DMS53 treated with DMSO at 0.1 percent for 48 hours (cell line): Measurements from ENCODE around the gene COL5A1.

ENCODE experiments used
- DNase-seq: peaks from one replicate; lab custom pipeline; 2025; ENCODE audit not compliant: unreplicated experiment; lab: John Stamatoyannopoulos, UW

Gene COL5A1

GRCh38 chr9:134606951-134607731 is 34.5 kb upstream of the COL5A1 start:
- no peak for DNase-seq

- DNase-seq: no peak
Observed at GRCh38 chr9:134607971-134608370, 33.6 kb upstream of the COL5A1 start.

DNA sequence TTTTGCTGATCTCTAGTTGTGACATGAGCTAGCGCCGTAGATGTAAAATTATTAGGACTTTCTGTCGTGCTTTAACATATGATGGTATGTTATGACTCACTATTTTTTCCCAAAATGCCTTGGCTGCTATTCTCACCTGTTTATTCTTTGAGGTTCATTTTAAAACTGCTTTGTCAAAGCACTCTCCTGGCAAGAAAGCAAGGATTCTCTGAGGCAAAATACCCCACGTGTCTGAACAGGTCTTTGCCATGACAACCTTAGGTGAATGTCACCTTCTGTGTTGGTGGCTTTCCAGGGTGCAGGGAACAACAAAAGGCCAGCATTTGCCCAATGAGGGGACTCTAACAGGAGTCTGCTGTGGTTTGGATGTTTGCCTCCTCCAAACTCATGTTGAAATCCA is 30.6 kb upstream of the COL5A1 start:
- no peak for DNase-seq

GRCh38 chr9:134612309-134612708 is 29.3 kb upstream of the COL5A1 start:
- no peak for DNase-seq

- no peak for DNase-seq
Observed at GRCh38 chr9:134612715-134613114, 28.9 kb upstream of the COL5A1 start.

DNA sequence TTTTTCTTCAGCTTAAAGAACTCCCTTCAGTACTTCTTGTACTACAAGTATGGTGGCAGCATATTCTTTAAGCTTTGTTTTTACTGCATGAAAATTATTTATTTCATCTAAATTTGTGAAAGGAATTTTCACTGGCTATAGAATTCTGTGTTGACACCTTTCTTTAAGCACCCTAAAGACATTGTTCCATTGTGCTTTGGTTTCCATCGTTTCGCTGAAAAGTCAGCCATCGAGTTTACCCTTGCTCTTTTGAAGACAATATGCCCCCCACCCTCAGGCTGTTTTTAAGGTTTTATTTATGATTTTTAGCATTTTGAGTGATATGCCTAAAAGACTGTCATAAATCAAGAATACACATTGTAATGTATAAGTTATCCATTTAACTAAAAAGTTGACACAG is 27.3 kb upstream of the COL5A1 start:
- DNase-seq: no peak

DNA sequence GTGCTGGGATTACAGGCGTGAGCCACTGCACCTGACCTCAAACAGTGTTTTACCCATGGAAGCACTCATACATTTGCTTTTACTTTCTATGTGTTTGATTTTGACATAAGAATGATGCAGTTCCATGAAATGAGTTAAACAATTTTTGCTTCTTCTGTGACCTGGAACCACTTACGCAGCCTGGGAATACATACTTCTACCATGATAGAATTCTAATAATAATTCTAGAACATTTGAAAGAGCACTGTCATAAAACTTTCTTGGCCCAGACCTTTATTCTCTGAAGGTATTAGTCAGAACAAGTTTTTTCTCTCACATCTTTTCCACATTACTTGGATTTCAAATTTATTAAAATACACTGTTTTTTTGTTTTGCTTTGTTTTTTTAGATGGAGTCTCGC is 25.3 kb upstream of the COL5A1 start:
- DNase-seq: no peak

DNA sequence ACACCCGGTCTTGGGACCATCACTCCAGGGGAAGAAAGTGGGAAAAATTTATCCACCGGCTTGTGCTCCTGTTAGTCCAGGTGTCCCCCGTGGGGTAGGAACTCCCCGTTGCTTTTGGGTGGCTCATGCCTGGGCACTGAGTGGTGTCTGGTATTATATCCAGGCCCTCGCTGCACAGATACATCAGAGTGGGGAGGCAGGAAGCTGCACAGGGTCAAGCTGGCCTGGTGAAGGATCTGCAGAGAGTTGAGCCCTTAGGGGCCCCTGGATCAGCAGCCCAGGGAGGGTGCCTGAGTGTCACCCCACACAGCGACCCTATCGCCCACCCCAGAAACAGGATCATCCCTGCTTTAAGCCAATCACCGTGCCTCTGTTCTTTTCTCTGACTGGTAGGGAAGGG is 24.4 kb upstream of the COL5A1 start:
- no peak for DNase-seq

DNA sequence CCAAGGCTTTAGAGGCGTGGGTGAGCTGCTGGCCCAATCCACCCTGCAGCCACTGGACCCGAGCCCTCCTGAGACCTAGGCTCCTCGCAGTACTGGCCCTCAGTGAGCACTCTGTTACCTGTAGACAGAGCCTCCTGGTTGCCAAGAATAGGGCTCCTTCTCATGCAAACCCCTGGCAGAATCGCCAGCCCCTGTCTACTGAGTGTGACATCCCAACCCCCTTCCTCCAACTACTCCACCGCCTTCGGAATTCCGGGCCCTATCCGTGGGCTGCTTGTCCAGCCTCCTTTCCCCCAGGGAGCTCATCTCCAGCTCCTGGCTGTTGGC is 23.8 kb upstream of the COL5A1 start:
- DNase-seq: no peak

DNA sequence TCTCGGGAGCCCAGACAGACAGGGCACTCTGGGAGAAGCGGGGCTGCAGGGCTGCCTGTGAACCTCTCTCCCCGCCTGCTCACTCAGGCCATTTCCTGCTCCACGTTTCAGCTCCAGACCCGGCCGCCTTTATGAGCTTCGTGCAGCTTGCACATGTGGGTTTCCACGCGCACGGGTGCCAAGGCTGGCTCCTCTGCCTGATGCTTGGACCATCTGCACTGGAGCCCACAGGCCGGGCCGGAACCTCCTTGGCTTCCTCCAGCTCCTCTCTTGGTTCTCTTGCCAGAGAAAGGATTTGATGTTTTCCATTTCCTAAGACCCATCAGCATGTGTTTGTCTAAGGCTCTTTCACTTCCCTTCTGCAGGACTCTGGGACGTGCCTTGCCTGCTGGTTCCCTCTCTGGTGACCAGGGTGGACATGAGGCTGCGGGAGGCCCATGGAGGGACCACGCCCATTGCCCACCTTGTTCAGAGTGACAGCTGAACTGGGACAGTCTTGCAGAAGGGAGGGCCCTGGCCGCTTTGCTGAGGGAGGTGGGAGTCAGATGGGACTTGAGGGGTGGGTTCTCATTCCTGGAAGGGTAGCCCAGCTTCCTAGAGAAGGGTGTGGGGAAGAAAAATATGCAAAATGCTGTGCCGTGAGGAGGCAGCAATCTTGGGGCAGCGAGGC is 23.3 kb upstream of the COL5A1 start:
- no peak for DNase-seq

- no peak for DNase-seq
Observed at GRCh38 chr9:134618833-134619447, 22.7 kb upstream of the COL5A1 start.

DNA sequence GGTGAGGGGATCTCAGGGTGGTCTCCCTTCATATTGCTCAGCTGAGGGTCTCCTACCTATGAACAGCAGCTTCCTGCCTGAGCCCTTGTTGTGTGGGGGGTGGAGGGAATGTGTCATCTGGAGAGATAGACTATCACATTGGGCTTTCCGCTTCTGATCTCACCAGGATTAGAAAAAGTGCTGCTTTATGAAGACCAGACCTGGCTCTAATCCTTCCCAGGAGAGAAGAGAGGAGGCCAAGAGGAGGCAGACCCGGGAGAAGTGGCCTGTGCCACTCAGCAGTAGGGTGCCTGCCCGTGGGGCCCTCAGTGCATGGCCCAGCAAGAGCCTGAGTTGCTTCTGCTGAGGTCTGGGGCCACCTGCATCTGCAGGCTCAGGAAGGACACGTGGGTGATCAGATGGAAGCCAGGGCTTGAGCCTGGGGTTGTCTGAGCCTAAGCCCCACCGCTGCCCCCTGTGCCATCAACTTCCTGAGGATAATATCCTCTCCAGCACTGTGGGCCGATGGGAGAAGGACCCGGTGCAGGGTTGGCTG is 22.1 kb upstream of the COL5A1 start:
- no peak for DNase-seq

DNA sequence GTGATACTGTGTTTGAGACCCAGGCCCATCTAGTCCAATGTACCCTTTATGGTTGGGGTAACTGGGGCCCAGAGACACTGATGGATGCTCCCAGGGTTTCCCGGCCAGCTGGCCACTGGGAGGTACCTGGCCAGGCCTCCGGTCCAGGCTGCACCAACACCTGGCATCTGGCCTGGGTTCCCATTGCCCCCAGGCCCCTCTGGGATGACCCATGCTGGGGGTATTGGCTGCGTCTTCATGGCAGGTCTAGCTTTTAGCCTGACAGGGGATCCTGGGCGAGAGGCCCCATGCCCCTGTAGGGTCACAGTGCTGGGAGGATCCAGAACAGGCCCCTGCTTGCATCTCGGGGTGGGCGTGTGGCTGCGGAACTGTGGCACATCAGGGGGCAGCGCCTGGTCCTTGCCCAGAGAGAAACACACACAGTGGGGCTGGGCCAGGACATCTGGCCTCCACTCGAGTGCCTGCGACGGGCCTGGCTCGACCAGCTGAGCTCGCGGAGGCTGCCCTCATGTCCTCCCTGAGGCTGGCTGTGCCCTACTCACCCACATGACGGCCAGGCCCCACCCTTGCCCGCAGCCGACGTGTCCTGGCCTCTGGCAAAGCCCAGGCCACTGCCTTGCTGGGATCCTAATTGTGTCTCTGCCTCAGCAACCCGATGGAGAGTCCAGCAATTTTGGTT is 21.5 kb upstream of the COL5A1 start:
- DNase-seq: no peak

DNA sequence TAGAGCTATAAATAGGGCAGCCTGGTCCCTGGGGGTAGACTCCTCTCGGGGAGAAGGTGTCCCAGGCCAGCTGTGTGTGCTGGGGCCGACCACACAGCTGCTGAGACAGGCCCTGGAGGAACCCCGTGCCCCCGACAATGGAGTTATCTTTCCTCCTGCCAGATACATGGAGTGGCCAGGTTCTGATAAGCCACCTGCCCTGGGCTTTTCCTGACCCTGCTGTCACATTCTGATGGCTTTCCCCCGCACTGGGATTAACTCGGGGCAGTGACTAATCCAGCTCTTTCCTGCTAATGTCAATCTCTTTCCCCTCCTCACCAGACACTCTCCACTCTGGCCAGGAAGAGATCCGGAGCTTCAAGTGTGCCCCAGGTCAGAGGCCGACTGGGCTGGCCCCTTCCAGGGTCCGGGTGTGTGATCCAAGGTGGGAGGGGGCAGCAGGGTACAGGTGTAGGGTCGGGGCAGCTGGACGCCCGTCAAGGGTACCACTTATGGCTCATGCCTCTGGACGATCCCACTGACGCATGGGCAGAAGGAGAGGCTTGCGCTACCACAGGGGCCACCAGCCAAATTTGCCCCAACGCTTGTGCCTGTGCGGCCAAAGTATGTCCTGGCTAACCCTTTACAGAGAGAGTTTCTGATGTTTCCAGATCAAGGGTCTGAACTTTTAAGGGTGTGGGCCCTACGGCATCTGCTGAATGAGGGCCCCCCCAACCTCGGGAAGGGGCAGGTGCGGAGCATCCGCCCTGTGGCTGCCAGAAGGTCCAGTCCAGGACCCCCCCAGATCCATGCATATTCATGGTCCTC is 20.6 kb upstream of the COL5A1 start:
- DNase-seq: no peak

GRCh38 chr9:134621558-134622110 is 20.0 kb upstream of the COL5A1 start:
- no peak for DNase-seq

- DNase-seq: no peak
Observed at GRCh38 chr9:134622896-134623257, 18.7 kb upstream of the COL5A1 start.

DNA sequence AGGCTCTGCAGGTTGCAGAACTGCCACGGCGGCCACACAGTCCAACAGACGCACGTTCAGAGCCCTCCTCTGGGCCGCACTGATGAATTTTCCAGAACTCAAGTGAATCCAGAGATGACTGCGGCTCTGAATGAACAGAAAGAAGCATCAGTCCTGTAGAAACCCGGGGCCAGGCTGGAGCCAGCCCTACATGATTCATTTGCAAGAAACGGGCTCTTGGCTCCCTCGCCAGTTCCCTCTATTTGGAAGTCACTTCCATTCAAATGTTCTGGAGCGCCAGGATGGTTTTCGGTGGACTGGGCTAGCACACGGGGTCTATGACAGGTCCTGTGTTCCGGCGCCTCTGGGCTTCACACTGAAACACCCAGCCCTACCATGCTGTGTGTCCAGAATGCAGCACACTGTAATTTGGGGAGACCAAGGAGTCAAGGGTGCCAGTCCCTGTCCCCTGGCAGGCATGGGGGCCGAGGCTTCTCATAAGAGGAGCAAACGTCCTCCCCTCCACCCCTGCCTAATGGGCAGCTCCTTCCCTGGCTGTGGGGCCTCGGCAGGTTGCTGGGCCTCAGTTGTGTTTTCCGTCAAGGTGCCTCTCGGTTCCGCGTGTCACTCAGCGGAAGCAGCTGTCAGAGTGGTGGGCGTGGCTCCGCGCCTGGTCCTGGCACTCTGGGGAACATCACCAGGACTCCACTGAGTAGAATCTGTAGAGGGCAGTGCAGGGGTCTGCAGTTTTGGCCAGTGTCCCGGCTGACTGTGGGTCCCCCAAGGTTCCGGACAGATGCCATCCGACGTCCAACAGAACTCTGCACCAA is 18.1 kb upstream of the COL5A1 start:
- no peak for DNase-seq

DNA sequence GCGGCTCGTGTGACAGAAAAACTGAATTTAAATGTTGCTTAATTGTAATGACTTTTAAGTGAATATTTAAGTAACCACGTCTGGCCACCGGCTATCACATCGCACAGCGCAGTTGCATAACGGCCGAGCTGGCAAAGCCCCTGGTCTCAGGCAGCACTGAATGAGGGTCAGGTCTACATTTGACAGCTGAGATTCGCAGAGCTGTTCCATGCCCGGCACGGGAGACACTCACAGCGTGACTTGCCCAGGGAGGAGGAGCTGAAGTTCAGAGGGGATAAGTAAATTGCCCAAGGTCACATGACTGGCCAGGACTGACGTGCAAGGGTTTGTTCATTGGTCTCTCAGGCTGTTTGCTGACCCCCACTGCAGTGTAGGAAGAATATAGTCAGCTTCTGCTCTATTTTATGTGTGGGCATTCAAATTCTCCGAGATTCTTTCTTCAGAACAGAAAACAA is 17.4 kb upstream of the COL5A1 start:
- DNase-seq: no peak

- DNase-seq: no peak
Observed at GRCh38 chr9:134624621-134625181, 16.9 kb upstream of the COL5A1 start.
